ENCODE results near the gene PAX9.

PAX9 gene

DNA sequence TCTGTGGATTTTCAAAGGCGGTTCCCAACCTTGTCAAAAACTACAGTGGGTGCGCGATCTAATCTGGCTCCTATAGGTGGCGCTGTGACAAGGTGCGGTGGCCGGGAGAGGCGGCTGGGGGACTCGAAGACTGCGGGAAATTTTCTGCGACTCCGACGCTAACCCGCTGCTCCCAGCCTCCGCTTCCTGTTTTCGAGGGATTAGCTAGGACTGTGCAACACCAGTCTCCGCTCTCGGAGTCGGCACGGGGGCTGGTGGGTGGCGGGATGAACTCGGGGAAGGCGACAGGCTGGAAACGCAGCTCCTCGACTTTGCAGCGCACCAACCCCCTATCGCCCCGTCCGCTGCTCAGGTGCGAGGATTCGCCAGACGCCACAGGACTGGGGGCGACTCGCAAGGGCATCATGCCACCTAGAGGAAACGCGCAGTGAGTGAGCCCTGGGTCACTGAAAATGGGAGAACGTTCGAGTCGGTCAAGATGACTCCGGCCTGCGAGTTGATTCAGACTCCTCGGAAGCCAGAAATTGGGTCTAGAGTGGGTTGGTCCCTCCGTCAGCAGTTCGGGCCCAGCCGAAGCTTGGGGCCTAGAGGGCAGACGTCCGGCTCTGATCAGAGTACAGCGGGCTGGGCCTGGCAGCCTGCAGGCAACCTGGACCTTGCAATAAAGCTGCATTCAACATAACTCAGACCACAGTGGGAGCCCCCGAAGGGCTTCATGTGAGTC lies 5.5 kb upstream of the PAX9 start:
- no peak for DNase-seq (ENCODE audit: low read depth in 2 of 2)

GRCh38 chr14:36656687-36657398 lies 4.8 kb upstream of the PAX9 start:
- no peak for DNase-seq (ENCODE audit: low read depth in 2 of 2)

DNA sequence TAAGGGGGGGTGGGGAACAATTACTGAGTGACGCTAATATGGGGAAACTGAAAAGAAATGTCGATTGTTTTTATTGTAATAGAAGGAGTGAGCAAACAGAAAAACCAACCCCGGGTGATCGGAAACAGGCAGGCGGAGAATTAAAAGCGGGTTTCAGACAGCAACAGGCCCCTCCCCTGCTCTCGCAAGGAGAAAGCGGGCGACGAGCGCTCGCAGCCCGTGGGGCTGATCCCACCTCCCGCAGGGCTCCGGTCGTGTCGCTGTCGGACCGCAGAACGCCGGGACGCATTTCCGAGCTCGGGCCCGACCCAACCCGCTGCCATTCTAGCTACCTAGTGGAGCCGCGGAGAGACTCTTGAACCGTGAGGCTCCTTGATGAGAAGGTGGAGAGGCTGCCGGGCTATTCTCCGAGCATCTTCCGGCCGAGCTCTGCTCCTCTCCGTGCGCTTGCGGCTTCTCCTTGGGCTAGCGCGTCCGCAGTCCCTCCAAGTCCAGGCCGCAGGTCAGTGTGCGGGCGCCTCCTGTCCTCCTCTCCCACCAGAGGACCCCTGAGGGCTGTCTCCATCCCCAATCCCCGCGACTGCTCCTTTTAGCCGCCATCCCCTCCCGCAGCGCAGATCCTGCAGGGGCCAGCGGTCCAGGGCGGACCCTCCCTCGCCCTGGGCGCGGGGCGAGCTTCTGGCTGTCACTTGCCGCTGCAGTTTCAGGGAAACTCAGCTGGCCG lies 4.1 kb upstream of the PAX9 start:
- DNase-seq (ENCODE audit: low read depth in 2 of 2), result no peak

DNA sequence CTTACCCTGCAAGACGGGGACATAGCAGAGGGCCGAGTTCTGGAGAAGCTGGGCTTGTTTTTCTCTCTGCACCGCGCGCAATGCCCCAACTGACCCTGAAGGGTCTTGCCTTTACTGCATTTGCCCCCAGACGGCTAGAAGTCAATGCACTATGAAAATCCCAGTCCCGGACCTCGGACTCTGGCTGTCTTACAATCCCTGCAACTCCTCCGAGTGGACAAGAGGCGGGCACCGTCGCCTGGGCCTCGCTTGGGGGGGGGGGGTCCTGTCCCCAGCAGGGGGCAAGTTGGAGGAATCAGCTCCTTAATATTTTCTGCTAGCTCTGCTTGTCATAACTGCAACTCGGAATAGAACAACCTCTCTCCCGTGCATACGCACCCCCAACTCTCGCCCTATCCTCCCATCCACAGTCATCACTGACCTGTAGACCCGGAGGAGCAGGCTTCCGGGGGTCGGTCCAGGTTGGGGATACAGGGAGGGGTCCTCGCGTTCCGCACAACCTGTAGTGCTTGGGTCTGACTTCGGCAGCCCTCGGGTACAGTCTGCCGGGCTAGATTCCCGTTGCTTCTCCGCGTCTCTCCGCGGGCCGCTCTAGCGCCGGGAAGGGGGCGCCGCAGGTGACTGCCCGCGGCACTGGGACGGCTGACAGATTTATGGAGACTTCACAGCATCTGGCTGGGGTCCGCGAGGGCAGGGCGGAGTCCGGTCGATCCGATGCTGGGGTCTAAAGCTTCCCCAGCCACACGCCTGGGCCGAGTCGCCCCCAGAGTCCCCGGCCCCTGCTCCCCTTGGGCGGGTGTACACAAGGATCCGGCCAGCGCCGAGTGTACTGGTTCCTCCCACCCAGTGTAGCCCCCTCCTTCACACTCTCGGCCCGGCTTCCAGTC lies 3.3 kb upstream of the PAX9 start:
- no peak for DNase-seq (ENCODE audit: low read depth in 2 of 2)

- no peak for DNase-seq (ENCODE audit: low read depth in 2 of 2)
Measured at GRCh38 chr14:36659010-36659821, 2.4 kb upstream of the PAX9 start.

- no peak for DNase-seq (ENCODE audit: low read depth in 2 of 2)
Measured at GRCh38 chr14:36659822-36660735, 1.6 kb upstream of the PAX9 start.

GRCh38 chr14:36660736-36661505 lies 739 bp upstream of the PAX9 start:
- DNase-seq (ENCODE audit: low read depth in 2 of 2), result no peak

DNA sequence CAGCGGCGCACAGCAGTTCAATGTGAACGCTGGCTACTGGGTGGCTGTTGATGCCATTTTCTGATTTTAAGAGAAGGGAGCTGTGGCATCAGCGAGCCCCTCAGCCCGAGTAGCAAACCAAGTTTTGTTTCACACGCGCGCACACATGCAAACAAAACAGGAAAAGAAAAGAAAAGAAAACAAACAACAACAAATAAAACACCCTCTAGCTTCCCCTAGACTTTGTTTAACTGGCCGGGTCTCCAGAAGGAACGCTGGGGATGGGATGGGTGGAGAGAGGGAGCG lies 540 bp downstream of the PAX9 start:
- no peak for DNase-seq (ENCODE audit: low read depth in 2 of 2)

DNA sequence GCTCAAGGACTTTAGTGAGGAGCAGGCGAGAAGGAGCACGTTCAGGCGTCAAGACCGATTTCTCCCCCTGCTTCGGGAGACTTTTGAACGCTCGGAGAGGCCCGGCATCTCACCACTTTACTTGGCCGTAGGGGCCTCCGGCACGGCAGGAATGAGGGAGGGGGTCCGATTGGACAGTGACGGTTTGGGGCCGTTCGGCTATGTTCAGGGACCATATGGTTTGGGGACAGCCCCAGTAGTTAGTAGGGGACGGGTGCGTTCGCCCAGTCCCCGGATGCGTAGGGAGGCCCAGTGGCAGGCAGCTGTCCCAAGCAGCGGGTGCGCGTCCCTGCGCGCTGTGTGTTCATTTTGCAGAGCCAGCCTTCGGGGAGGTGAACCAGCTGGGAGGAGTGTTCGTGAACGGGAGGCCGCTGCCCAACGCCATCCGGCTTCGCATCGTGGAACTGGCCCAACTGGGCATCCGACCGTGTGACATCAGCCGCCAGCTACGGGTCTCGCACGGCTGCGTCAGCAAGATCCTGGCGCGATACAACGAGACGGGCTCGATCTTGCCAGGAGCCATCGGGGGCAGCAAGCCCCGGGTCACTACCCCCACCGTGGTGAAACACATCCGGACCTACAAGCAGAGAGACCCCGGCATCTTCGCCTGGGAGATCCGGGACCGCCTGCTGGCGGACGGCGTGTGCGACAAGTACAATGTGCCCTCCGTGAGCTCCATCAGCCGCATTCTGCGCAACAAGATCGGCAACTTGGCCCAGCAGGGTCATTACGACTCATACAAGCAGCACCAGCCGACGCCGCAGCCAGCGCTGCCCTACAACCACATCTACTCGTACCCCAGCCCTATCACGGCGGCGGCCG lies 1.1 kb downstream of the PAX9 start:
- DNase-seq (ENCODE audit: low read depth in 2 of 2), result no peak

- DNase-seq (ENCODE audit: low read depth in 2 of 2), result no peak
Measured at GRCh38 chr14:36663404-36664321, 2.0 kb downstream of the PAX9 start.

- DNase-seq (ENCODE audit: low read depth in 2 of 2), result no peak
Measured at GRCh38 chr14:36664322-36665193, 2.9 kb downstream of the PAX9 start.

DNA sequence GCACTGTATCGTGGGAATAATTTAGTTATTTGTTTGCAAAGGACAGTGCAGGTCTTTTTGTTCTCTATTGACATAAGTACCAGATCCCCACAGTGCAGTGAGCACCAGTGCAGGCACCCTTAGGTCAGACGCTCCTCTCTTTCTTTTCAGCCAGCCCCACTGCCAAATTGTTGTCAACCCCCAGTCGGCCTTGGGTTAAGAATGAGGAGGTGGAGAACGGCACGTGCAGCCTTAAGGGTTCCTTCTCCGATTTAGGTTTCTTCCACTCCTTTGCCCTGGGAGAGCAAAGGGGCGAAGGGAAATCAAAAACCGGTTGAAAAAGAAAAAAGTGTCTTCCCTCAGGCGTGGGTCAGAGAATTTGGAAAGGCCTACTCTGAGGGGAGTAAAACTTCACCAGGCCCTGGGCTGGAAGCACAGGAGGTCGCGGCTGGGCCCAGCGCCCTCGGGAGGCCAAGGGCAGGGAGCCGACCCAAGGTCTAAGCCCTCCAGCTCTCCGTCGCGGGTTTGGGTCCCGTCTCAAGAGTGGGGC lies 4.3 kb downstream of the PAX9 start:
- DNase-seq (ENCODE audit: low read depth in 2 of 2), result no peak

GRCh38 chr14:36666416-36667206 lies 5.0 kb downstream of the PAX9 start:
- no peak for DNase-seq (ENCODE audit: low read depth in 2 of 2)

DNA sequence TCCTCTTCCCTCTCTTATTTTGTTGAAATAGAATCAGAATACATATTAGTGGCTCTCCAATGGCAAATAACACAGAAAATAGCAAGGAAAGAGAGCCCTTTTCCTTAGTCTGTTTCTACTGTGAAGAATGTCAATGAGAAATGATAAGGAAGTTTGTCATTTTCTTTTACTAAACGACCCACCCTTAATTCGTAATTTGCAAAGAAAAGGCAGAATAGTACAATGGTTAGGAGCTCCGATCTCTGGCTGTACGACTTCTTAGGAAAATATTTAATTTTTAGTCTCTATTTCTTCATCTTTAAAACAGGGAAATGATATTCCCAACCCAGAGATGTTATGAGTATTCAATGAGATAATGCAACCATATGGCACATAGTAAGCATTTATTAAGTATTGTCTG lies 6.0 kb downstream of the PAX9 start:
- DNase-seq (ENCODE audit: low read depth in 2 of 2), result no peak

DNA sequence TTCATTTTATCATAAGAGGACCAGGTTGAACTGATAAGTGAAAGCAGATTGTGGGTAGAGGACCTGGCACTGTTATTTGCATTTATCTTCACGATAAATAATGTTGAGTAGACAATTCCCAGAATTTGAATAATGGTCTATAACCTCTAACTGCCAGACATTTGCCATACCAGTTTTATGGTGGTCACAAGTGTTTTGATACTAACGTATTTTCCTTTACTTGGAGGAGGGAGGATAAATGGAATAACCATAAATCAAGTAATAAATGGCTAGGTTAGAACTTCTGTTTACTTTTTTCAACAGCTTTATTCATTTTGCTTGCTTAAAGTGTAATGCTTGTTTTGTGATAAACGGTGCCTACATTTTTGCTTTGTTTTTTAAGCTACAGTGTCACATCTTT lies 9.5 kb downstream of the PAX9 start:
- DNase-seq (ENCODE audit: low read depth in 2 of 2), result no peak

Measured in fibroblast of skin of left quadriceps (primary cell).